K562 (cell line): ENCODE data around the gene UBAC2. TPM values are rescaled to one million over a fixed set of nuclear protein-coding genes. Genes with fewer than 3 reads are reported as not detected.

Source experiments
- BDP1 ChIP-seq: IDR thresholded peaks from 3 replicates; pipeline ENCODE4 v1.6.1; 2011; ENCODE audit not compliant: insufficient read length, insufficient read depth
- E2F3 ChIP-seq: fragments of 250-450 bp; sonication (Bioruptor Pico); IDR thresholded peaks from 2 replicates; pipeline ENCODE4 v1.4.0; 2020; ENCODE audit warnings: mild to moderate bottlenecking
- ERF ChIP-seq: fragments of 450-650 bp; formaldehyde crosslinking; IDR thresholded peaks from 2 replicates; pipeline ENCODE4 v1.4.0; 2020; ENCODE audit warnings: mild to moderate bottlenecking, mixed read lengths
- FOXA1 ChIP-seq: fragments of 450-650 bp; IDR thresholded peaks from 2 replicates; pipeline ENCODE4 v1.6.1; 2016; ENCODE audit warnings: mild to moderate bottlenecking, borderline replicate concordance
- FOXK2 ChIP-seq, 2 experiments: fragments of 450-650 bp; IDR thresholded peaks in 1 of 2; conservative IDR thresholded peaks in 1 of 2; 2 replicates each; pipeline ENCODE4 v1.6.1; 2016; ENCODE audit warnings: low read depth in 2 of 2, mild to moderate bottlenecking in 1 of 2
- GABPB1 ChIP-seq: sonication (generic); formaldehyde crosslinking; IDR thresholded peaks from 2 replicates; pipeline ENCODE4 v1.8.0; 2022; ENCODE audit warnings: mild to moderate bottlenecking, missing genetic modification reagents
- HEY1 ChIP-seq: fragments of 250-450 bp; sonication (Bioruptor Pico); IDR thresholded peaks from 2 replicates; pipeline ENCODE4 v1.5.0; 2020; ENCODE audit warnings: mild to moderate bottlenecking, moderate library complexity, borderline replicate concordance
- HNRNPK ChIP-seq: fragments of 200-400 bp; formaldehyde crosslinking; IDR thresholded peaks from one replicate; pipeline ENCODE4 v1.6.1; 2018; ENCODE audit warnings: mild to moderate bottlenecking, low read depth, low read length; ENCODE audit not compliant: poor library complexity, severe bottlenecking
- LARP7 ChIP-seq: fragments of 450-650 bp; IDR thresholded peaks from 2 replicates; pipeline ENCODE4 v1.6.1; 2016
- MECOM ChIP-seq: fragments of 250-450 bp; sonication (Bioruptor Pico); IDR thresholded peaks from 2 replicates; pipeline ENCODE4 v1.8.0; 2022; ENCODE audit warnings: inconsistent platforms
- MXI1 ChIP-seq: IDR thresholded peaks from 2 replicates; pipeline ENCODE4 v1.6.1; 2011; ENCODE audit warnings: low read depth, mild to moderate bottlenecking, improper control_type of control experiment, low read length
- NCOR1 ChIP-seq: fragments of 450-650 bp; IDR thresholded peaks from 2 replicates; pipeline ENCODE4 v1.6.1; 2016; ENCODE audit warnings: mild to moderate bottlenecking, moderate library complexity
- PHB ChIP-seq: fragments of 250-450 bp; sonication (Bioruptor Pico); IDR thresholded peaks from 2 replicates; pipeline ENCODE4 v1.5.0; 2021
- RAD21 ChIP-seq, 2 experiments: fragments of 250-450 bp in 1 of 2; fragments of 450-650 bp in 1 of 2; sonication (Bioruptor Pico) in 1 of 2; formaldehyde crosslinking in 1 of 2; IDR thresholded peaks in 1 of 2; conservative IDR thresholded peaks in 1 of 2; 2 replicates each; pipeline versions ENCODE4 v1.4.0 to v1.8.0; 2020 to 2022; ENCODE audit warnings: mild to moderate bottlenecking in 2 of 2, moderate library complexity in 1 of 2
- TEAD1 ChIP-seq, 2 experiments: fragments of 450-650 bp in 1 of 2; sonication (generic) in 1 of 2; formaldehyde crosslinking; IDR thresholded peaks; 2 replicates each; pipeline versions ENCODE4 v1.4.0 to v1.8.0; 2020 to 2022; ENCODE audit warnings: mild to moderate bottlenecking in 2 of 2, missing genetic modification reagents in 1 of 2
- ZBED1 ChIP-seq: IDR thresholded peaks from 2 replicates; pipeline ENCODE4 v1.6.1; 2014
- ZNF224 ChIP-seq: sonication (generic); formaldehyde crosslinking; IDR thresholded peaks from 2 replicates; pipeline ENCODE4 v1.8.0; 2022; ENCODE audit warnings: mild to moderate bottlenecking, missing genetic modification reagents
- ZNF23 ChIP-seq: fragments of 250-450 bp; sonication (Bioruptor Pico); IDR thresholded peaks from 2 replicates; pipeline ENCODE4 v1.4.0; 2020; ENCODE audit warnings: mild to moderate bottlenecking
- ZNF766 ChIP-seq: fragments of 200-800 bp; sonication (Bioruptor generic); conservative IDR thresholded peaks from 2 replicates; pipeline ENCODE4 v1.6.1; 2016; ENCODE audit warnings: missing genetic modification characterization, missing compliant biosample characterization
- polyA plus RNA-seq, 8 experiments: library from polyadenylated mRNA; depleted of rRNA in 4 of 8; stranded (reverse) in 5 of 8; unstranded in 3 of 8; fragments of >200 nt; fragmentation: Nextera tagmentation in 2 of 8; fragmentation: Illumina TruSeq in 1 of 8; extraction: Ambion mirVana in 2 of 8; extraction: Trizol in 1 of 8; gene quantifications; 2 replicates each; pipeline versions ENCODE4 v1.2.1 to v1.2.3, GENCODE V29; 2011 to 2014; ENCODE audit warnings: inconsistent platforms in 1 of 8, missing spikeins in 1 of 8
- total RNA-seq, 7 experiments: library from RNA; depleted of rRNA in 6 of 7; stranded (reverse); fragments of >200 nt in 6 of 7; fragmentation: Illumina TruSeq in 2 of 7; extraction: Trizol in 2 of 7; gene quantifications; 2 replicates each; pipeline versions ENCODE4 v1.2.1 to v1.2.3, GENCODE V29; 2011 to 2021; ENCODE audit warnings: low replicate concordance in 1 of 7
- TF ChIP-seq, protein P1 (sequence below): IDR thresholded peaks from 2 replicates; pipeline ENCODE4 v1.6.1; 2012; ENCODE audit warnings: low read depth, low read length, improper control_type of control experiment, borderline replicate concordance
- TF ChIP-seq, protein P2 (sequence below): fragments of 250-450 bp; sonication (Bioruptor Pico); IDR thresholded peaks from 2 replicates; pipeline ENCODE4 v1.4.0; 2020
- TF ChIP-seq, protein P3 (sequence below): sonication (generic); formaldehyde crosslinking; IDR thresholded peaks from 2 replicates; pipeline ENCODE4 v1.8.1; 2023; ENCODE audit warnings: mild to moderate bottlenecking, missing genetic modification reagents, moderate library complexity
- TF ChIP-seq, protein P4 (sequence below): fragments of 450-650 bp; conservative IDR thresholded peaks from 2 replicates; pipeline ENCODE4 v1.6.1; 2016; ENCODE audit warnings: missing genetic modification characterization, low read depth, mild to moderate bottlenecking, control low read depth, missing compliant biosample characterization
- TF ChIP-seq, protein P5 (sequence below): fragments of 450-650 bp; formaldehyde crosslinking; IDR thresholded peaks from 2 replicates; pipeline ENCODE4 v1.4.0; 2022; ENCODE audit warnings: mild to moderate bottlenecking, moderate library complexity

The UBAC2 gene
- total and polyA plus RNA-seq, 9 of the 15 experiments (the other 6 are each of a cell fraction or from before 2014, with no cell fraction given): 6.0 to 84.1 (median 32.3) TPM

DNA sequence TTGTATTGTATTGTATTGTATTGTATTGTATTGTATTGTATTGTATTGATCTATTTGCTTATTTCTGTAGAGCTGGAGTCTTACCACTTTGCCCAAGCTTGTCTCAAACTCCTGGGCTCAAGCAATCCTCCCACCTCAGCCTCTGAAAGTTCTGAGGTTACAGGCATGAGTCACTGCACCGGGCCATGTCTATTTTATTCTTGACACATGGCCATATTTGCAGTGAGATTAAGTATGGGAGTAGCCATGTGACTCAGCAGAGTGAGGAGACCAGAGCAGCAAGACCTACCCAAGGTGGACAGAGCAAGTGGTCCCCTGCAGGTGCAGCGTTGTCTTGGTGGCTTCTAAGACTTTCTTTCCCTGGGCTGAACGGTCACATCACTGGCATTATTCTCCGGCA lies 49.1 kb upstream of the UBAC2 start (continued):
- TF ChIP-seq, protein P1, sequence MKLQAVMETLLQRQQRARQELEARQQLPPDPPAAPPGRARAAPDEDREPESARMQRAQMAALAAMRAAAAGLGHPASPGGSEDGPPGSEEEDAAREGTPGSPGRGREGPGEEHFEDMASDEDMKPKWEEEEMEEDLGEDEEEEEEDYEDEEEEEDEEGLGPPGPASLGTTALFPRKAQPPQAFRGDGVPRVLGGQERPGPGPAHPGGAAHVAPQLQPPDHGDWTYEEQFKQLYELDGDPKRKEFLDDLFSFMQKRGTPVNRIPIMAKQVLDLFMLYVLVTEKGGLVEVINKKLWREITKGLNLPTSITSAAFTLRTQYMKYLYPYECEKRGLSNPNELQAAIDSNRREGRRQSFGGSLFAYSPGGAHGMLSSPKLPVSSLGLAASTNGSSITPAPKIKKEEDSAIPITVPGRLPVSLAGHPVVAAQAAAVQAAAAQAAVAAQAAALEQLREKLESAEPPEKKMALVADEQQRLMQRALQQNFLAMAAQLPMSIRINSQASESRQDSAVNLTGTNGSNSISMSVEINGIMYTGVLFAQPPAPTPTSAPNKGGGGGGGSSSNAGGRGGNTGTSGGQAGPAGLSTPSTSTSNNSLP: peak; percentile 49; the same call in 1 of the 2 replicates
- no peak for TF ChIP-seq ZNF224
- no peak for TF ChIP-seq ERF
- TF ChIP-seq MXI1: no peak
- TF ChIP-seq BDP1: no peak
- TF ChIP-seq, protein P2, sequence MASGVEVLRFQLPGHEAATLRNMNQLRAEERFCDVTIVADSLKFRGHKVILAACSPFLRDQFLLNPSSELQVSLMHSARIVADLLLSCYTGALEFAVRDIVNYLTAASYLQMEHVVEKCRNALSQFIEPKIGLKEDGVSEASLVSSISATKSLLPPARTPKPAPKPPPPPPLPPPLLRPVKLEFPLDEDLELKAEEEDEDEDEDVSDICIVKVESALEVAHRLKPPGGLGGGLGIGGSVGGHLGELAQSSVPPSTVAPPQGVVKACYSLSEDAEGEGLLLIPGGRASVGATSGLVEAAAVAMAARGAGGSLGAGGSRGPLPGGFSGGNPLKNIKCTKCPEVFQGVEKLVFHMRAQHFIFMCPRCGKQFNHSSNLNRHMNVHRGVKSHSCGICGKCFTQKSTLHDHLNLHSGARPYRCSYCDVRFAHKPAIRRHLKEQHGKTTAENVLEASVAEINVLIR (CRISPR knock-in tag): no peak
- TF ChIP-seq NCOR1: peak; percentile 35; the same call in 1 of the 2 replicates
- no peak for TF ChIP-seq ZBED1
- TF ChIP-seq, protein P3, sequence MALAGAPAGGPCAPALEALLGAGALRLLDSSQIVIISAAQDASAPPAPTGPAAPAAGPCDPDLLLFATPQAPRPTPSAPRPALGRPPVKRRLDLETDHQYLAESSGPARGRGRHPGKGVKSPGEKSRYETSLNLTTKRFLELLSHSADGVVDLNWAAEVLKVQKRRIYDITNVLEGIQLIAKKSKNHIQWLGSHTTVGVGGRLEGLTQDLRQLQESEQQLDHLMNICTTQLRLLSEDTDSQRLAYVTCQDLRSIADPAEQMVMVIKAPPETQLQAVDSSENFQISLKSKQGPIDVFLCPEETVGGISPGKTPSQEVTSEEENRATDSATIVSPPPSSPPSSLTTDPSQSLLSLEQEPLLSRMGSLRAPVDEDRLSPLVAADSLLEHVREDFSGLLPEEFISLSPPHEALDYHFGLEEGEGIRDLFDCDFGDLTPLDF (CRISPR knock-in tag): no peak
- TF ChIP-seq LARP7: no peak
- TF ChIP-seq FOXA1: no peak
- TF ChIP-seq, protein P4, sequence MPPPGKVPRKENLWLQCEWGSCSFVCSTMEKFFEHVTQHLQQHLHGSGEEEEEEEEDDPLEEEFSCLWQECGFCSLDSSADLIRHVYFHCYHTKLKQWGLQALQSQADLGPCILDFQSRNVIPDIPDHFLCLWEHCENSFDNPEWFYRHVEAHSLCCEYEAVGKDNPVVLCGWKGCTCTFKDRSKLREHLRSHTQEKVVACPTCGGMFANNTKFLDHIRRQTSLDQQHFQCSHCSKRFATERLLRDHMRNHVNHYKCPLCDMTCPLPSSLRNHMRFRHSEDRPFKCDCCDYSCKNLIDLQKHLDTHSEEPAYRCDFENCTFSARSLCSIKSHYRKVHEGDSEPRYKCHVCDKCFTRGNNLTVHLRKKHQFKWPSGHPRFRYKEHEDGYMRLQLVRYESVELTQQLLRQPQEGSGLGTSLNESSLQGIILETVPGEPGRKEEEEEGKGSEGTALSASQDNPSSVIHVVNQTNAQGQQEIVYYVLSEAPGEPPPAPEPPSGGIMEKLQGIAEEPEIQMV (tag): no peak
- no peak for TF ChIP-seq HNRNPK
- no peak for TF ChIP-seq E2F3
- no peak for TF ChIP-seq TEAD1 (CRISPR knock-in tag; IDR thresholded peaks at IDR 0.05)
- no peak for TF ChIP-seq GABPB1 (CRISPR knock-in tag)
- TF ChIP-seq ZNF766 (CRISPR knock-in tag): no peak
- TF ChIP-seq FOXK2 (conservative IDR thresholded peaks at IDR 0.05 in 1 of 2, IDR thresholded peaks at IDR 0.05 in 1 of 2; ENCODE audit: low read depth in 2 of 2): no peak
- TF ChIP-seq, protein P5, sequence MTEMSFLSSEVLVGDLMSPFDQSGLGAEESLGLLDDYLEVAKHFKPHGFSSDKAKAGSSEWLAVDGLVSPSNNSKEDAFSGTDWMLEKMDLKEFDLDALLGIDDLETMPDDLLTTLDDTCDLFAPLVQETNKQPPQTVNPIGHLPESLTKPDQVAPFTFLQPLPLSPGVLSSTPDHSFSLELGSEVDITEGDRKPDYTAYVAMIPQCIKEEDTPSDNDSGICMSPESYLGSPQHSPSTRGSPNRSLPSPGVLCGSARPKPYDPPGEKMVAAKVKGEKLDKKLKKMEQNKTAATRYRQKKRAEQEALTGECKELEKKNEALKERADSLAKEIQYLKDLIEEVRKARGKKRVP (CRISPR knock-in tag): no peak
- no peak for TF ChIP-seq PHB (CRISPR knock-in tag)
- TF ChIP-seq ZNF23: no peak
- TF ChIP-seq MECOM (CRISPR knock-in tag): no peak
- no peak for TF ChIP-seq HEY1 (CRISPR knock-in tag)
- TF ChIP-seq RAD21 (CRISPR knock-in tag; conservative IDR thresholded peaks at IDR 0.05 in 1 of 2, IDR thresholded peaks at IDR 0.05 in 1 of 2): no peak
